Measurements from ENCODE around the gene CPVL. TPM values are rescaled to one million over a fixed set of nuclear protein-coding genes. Genes with fewer than 3 reads are reported as not detected.

CPVL gene
- total RNA-seq, 1 experiment from 2014 or later, result 10.3 TPM

DNA sequence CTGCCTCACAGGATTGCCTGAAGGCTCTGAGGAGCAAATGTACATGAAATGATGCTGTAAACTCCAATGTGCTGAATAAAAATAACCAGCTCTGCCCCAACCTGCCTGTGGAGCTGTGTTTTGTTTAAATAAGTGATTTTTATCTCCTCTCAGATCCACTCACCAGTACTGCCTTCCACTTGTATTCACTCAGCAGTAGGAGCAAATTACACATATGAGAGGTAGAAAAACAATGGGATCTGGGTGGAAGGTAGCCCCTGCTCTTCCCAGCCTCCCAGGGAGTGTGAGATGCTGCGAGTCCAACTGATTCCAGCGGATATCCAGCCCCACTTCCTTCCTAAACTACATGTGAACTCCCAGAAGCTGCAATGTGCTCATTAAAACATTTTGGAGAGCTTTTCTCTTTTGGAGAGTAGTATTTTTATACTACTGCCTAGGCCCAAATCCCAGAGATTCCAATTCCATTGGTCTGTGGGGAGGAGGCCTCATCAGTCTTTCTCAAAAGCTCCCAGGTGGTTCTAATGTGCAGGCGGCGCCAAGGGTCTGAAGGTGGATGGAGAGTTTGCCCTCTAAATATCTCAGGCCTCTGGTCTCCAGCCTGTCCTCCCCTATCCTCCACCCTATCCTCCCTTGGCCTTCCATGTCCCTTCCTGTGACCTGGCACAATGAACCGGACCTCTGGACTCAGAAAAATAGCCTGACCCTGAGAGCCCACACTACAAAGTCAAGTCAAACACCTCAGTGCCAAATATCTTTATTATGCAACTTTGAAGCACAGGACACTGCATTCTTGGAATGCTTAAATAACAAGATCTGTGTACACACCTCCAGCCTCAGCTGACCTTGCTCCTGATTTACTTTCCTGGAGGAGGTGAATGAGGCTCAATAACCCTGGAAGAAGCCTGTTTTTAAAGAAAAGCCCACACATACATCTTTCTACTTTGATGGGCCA is 46.2 kb downstream of the CPVL start:
- no peaks in the 10 kb centered on the region for H3K27me3 ChIP-seq (ENCODE audit: insufficient read depth, low read length)
- DNase-seq (ENCODE audit: low read depth, low spot score) (no peak), ATAC-seq (no peak)
- H3K27ac ChIP-seq (ENCODE audit: low read depth, low read length), result no peak overlapping the region
- POLR2A ChIA-PET, result no interaction called here
- no peak overlapping the region for H3K4me3 ChIP-seq (replicated peaks in 1 of 2; ENCODE audit: low read depth in 1 of 2, low read length in 2 of 2)
- H2AFZ ChIP-seq (ENCODE audit: low read depth, low read length, poor library complexity, severe bottlenecking), result no peak overlapping the region
- no peak overlapping the region for H3K9ac ChIP-seq (ENCODE audit: low read length)
- CTCF ChIA-PET, result interaction anchor here (1.1 to 12.8 kb wide), 3 partner anchors 9 to 195 kb away, joined by 3 to 356 read pairs (median 3); no protein-coding TSS in a partner anchor
- no peak for TF ChIP-seq RAD21 (IDR thresholded peaks at IDR 0.05; ENCODE audit: low read depth)
- TF ChIP-seq POLR2AphosphoS5 (IDR thresholded peaks at IDR 0.05; ENCODE audit: low read depth, low read length), result no peak
- TF ChIP-seq, protein P1, sequence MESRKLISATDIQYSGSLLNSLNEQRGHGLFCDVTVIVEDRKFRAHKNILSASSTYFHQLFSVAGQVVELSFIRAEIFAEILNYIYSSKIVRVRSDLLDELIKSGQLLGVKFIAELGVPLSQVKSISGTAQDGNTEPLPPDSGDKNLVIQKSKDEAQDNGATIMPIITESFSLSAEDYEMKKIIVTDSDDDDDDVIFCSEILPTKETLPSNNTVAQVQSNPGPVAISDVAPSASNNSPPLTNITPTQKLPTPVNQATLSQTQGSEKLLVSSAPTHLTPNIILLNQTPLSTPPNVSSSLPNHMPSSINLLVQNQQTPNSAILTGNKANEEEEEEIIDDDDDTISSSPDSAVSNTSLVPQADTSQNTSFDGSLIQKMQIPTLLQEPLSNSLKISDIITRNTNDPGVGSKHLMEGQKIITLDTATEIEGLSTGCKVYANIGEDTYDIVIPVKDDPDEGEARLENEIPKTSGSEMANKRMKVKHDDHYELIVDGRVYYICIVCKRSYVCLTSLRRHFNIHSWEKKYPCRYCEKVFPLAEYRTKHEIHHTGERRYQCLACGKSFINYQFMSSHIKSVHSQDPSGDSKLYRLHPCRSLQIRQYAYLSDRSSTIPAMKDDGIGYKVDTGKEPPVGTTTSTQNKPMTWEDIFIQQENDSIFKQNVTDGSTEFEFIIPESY (IDR thresholded peaks at IDR 0.05; ENCODE audit: extremely low read depth, insufficient replicate concordance, low read length), result no peak
- TF ChIP-seq TCF7L2 (IDR thresholded peaks at IDR 0.05; ENCODE audit: borderline replicate concordance, extremely low read depth, insufficient read depth, insufficient read length), result no peak
- no peak for TF ChIP-seq EGR1 (IDR thresholded peaks at IDR 0.05; ENCODE audit: low read depth)
- TF ChIP-seq, protein P2, sequence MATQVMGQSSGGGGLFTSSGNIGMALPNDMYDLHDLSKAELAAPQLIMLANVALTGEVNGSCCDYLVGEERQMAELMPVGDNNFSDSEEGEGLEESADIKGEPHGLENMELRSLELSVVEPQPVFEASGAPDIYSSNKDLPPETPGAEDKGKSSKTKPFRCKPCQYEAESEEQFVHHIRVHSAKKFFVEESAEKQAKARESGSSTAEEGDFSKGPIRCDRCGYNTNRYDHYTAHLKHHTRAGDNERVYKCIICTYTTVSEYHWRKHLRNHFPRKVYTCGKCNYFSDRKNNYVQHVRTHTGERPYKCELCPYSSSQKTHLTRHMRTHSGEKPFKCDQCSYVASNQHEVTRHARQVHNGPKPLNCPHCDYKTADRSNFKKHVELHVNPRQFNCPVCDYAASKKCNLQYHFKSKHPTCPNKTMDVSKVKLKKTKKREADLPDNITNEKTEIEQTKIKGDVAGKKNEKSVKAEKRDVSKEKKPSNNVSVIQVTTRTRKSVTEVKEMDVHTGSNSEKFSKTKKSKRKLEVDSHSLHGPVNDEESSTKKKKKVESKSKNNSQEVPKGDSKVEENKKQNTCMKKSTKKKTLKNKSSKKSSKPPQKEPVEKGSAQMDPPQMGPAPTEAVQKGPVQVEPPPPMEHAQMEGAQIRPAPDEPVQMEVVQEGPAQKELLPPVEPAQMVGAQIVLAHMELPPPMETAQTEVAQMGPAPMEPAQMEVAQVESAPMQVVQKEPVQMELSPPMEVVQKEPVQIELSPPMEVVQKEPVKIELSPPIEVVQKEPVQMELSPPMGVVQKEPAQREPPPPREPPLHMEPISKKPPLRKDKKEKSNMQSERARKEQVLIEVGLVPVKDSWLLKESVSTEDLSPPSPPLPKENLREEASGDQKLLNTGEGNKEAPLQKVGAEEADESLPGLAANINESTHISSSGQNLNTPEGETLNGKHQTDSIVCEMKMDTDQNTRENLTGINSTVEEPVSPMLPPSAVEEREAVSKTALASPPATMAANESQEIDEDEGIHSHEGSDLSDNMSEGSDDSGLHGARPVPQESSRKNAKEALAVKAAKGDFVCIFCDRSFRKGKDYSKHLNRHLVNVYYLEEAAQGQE (IDR thresholded peaks at IDR 0.05; ENCODE audit: low read depth), result no peak
- no peaks in the 10 kb centered on the region for H3K36me3 ChIP-seq (ENCODE audit: control insufficient read depth in 1 of 2, insufficient read depth in 2 of 2, low read length in 2 of 2)
- no peaks in the 10 kb centered on the region for H4K20me1 ChIP-seq (ENCODE audit: insufficient read depth)
- H3K79me2 ChIP-seq (ENCODE audit: insufficient read depth, low read length), result no peaks in the 10 kb centered on the region
- RAD21 ChIA-PET (ENCODE audit: low non-redundant PET in 1 of 2, low total read pairs in 2 of 2, uncharacterized antibody in 2 of 2, unreplicated experiment in 2 of 2), result interaction anchor here in 1 of 2 experiments (1.7 kb wide), 1 partner anchor 173 kb away, joined by 6 read pairs; no protein-coding TSS in a partner anchor
- H3K9me3 ChIP-seq (ENCODE audit: control insufficient read depth in 1 of 2, insufficient read depth in 1 of 2, low read depth in 1 of 2, low read length in 2 of 2), result no peaks in the 10 kb centered on the region
- no peak overlapping the region for H3K4me2 ChIP-seq (ENCODE audit: low read length)
- no peaks in the 10 kb centered on the region for H3K9me2 ChIP-seq (ENCODE audit: insufficient read depth)
- intact Hi-C loops (cut with micrococcal nuclease), result no loop called here
- no TSS peak for BruUV-seq (replicated peaks)
- no peaks in the 10 kb centered on the region for H3K4me1 ChIP-seq (ENCODE audit: control insufficient read depth in 1 of 2, insufficient read depth in 2 of 2, low read length in 2 of 2)
